ENCODE measurements around the gene UCKL1.

DNA sequence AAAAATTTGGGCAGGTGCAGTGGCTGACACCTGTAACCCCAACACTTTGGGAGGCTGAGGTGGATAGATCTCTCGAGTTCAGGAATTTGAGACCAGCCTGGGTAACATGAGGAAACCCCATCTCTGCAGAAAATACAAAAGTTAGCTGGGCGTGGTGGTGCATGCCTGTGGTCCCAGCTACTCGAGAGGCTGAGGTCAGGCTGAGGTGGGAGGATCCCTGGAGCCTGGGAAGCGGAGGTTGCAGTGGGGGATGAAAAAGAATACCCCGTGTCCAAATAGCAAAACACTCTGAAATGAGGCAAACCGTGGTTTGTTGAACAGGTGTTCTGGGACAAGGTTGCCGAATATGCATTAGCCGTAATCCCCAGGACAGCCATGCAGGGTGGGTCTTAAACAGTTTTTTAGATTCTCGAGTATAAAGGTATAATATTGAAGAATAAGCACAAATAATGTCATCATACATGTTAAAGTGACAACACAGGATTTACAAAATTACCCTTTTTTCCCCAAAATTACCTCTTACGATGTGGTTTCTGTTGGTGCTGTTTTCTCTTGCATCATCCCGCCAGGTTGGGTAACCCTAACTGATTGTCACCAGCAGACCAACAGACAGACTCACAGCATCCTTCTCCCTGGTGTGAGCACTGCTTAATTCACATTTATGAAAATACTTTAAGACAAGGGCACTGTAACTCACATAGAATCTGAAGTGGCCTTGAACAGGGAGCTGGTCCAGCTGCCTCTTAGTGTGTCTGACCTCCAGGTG lies 52.2 kb downstream of the UCKL1 start:
- no peak for TF ChIP-seq POLR2A (IDR thresholded peaks at IDR 0.05)
- TF ChIP-seq, protein P1, sequence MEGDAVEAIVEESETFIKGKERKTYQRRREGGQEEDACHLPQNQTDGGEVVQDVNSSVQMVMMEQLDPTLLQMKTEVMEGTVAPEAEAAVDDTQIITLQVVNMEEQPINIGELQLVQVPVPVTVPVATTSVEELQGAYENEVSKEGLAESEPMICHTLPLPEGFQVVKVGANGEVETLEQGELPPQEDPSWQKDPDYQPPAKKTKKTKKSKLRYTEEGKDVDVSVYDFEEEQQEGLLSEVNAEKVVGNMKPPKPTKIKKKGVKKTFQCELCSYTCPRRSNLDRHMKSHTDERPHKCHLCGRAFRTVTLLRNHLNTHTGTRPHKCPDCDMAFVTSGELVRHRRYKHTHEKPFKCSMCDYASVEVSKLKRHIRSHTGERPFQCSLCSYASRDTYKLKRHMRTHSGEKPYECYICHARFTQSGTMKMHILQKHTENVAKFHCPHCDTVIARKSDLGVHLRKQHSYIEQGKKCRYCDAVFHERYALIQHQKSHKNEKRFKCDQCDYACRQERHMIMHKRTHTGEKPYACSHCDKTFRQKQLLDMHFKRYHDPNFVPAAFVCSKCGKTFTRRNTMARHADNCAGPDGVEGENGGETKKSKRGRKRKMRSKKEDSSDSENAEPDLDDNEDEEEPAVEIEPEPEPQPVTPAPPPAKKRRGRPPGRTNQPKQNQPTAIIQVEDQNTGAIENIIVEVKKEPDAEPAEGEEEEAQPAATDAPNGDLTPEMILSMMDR (IDR thresholded peaks at IDR 0.05), result no peak
